Erythroblast (primary cell): ENCODE results near the gene IGSF11.
"Not testable (repeated sequence)": the region's sequence is repeated elsewhere in the genome, so short reads cannot be mapped to it uniquely, and the experiment has no call there.

Source experiments
- GATA1 ChIP-seq: IDR thresholded peaks from 2 replicates; pipeline ENCODE4 v1.6.1; 2011; ENCODE audit warnings: low read depth, mild to moderate bottlenecking, control low read depth, low read length, moderate library complexity
- POLR2A ChIP-seq: IDR thresholded peaks from 2 replicates; pipeline ENCODE4 v1.6.1; 2011; ENCODE audit warnings: mild to moderate bottlenecking, low read length

- TF ChIP-seq POLR2A, GATA1: not testable (repeated sequence)
These were observed 59.2 kb downstream of the IGSF11 start for GRCh38 chr3:118975476-118975875.
